Kidney (tissue), 14 donors: ENCODE data around the gene RAPGEF1. TPM values are rescaled to one million over a fixed set of nuclear protein-coding genes. Genes with fewer than 3 reads are reported as not detected.
A peak's percentile ranks its signal among the peaks of the same experiment; 100 is the strongest.

Experiments used
- DNase-seq, 5 donors: peaks; one replicate each; pipeline ENCODE4 v3.0.0-alpha.2; 2013 to 2020
- FAIRE-seq: peaks from 2 replicates; lab custom pipeline; 2012; peaks lifted over from hg19 to GRCh38; lab: Jason Lieb, UNC
- H3K27ac ChIP-seq, 2 donors: one replicate each; pipeline ENCODE4 v1.7.0; 2013; ENCODE audit warnings: low read depth in 2 of 2, low read length in 2 of 2, inconsistent platforms in 1 of 2
- H3K27me3 ChIP-seq: one replicate; pipeline ENCODE4 v1.7.1; 2013; ENCODE audit warnings: low read length, inconsistent platforms; ENCODE audit not compliant: control insufficient read depth, insufficient read depth
- H3K36me3 ChIP-seq, 3 donors: one replicate each; pipeline versions ENCODE4 v1.7.0 to v1.7.1; 2013; ENCODE audit warnings: low read length in 3 of 3, control low read depth in 1 of 3, inconsistent platforms in 1 of 3; ENCODE audit not compliant: insufficient read depth in 3 of 3, control insufficient read depth in 2 of 3
- H3K4me1 ChIP-seq, 3 donors: one replicate each; pipeline versions ENCODE4 v1.7.0 to v1.7.1; 2013; ENCODE audit warnings: low read length in 3 of 3, inconsistent platforms in 1 of 3, low read depth in 1 of 3; ENCODE audit not compliant: control insufficient read depth in 2 of 3, insufficient read depth in 2 of 3
- H3K4me3 ChIP-seq, 3 donors: one replicate each; pipeline versions ENCODE4 v1.7.0 to v1.8.1; 2013; ENCODE audit warnings: low read length in 3 of 3, control low read depth in 1 of 3, inconsistent platforms in 1 of 3
- H3K9ac ChIP-seq, 3 donors: one replicate each; pipeline versions ENCODE4 v1.7.0 to v1.7.1; 2013; ENCODE audit warnings: low read length in 3 of 3, control low read depth in 1 of 3, inconsistent platforms in 1 of 3
- H3K9me3 ChIP-seq, 3 donors: one replicate each; pipeline versions ENCODE4 v1.7.0 to v1.7.1; 2013; ENCODE audit warnings: low read length in 3 of 3, control low read depth in 1 of 3, inconsistent platforms in 1 of 3; ENCODE audit not compliant: control insufficient read depth in 2 of 3, insufficient read depth in 1 of 3
- intact Hi-C: fragments of 100-400 bp; cut with DNase I; formaldehyde crosslinking; loops from one replicate; pipeline ENCODE4 v1.11.1; 2022
- polyA plus RNA-seq: library from polyadenylated mRNA; stranded (reverse); fragments of 350-450 nt; fragmentation: Illumina TruSeq; extraction: RNeasy Lipid Tissue Mini Kit (QIAGEN cat#74804); gene quantifications from one replicate; pipeline ENCODE4 v1.2.3, GENCODE V29; 2014; ENCODE audit warnings: low read depth, low replicate concordance; ENCODE audit not compliant: insufficient read depth
- total RNA-seq: library from RNA; stranded (reverse); fragmentation: NEBNext Ultra II Directional; extraction: Animal tissue kit (Norgen Biotek cat#: 25700); gene quantifications from one replicate; pipeline ENCODE4 v1.2.1, GENCODE V29; 2021
- TF ChIP-seq, protein P1 (sequence below): IDR thresholded peaks from 3 replicates; pipeline ENCODE4 v1.5.1; 2012; ENCODE audit warnings: mild to moderate bottlenecking, moderate library complexity, borderline replicate concordance; ENCODE audit not compliant: insufficient read depth; ENCODE audit errors: extremely low read depth
- donor health status: control.
- donor health status: control.
- donor health status: control.
- donor health status: control.
- donor health status: control.
- donor health status: DM: yes; HTN: yes; CAD: no.
- donor health status: Normal renal cell carcinoma (clear cell type).

Gene RAPGEF1
- total and polyA plus RNA-seq, 2 donors from 2014 or later: 15.5 to 79.7 TPM

DNA sequence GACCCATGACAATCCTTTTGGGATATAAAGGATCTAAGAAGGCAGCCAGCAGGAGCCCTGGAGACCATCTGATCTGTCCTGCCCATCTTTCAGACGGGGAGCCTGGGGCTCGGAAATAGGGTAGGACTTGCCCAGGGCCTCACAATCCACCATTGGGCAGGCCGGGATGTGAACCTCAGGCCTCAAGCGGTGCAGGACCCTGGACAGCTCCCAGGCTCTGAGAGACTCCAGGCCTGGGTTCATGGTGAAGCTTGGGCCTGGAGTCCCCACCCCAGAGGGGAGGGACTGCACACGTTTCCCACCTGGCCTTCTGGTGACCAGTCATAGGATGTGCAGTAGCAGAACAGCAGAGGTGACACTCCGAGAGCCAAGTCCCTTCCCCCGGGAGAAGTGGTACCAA lies 36.6 kb upstream of the RAPGEF1 start:
- FAIRE-seq (no peak), DNase-seq (peak; percentile 65 to 85 (median 75))

DNA sequence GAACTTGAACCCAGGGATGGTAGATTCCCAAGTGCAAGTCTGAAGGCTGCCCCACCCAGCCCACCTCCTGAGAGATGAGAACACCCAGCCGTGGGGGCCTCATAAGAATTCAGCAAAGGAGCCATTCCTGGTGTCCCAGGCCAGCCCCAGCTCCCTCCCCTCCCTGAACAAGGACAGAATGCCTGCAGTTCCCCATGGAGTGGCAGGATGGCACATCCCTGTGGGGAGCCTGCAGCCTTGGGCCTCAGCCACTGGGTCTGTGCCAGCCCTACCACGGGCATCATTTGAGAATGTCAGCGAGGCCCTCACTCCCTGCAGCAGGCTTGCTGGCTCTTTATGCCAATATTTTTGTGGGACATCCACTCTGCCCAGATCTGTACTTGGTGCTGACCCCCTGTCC lies 36.2 kb upstream of the RAPGEF1 start:
- H3K27me3 ChIP-seq: no peaks in the 10 kb centered on the region
- no peak for FAIRE-seq
- H3K36me3 ChIP-seq: no peaks in the 10 kb centered on the region
- DNase-seq: peak in 1 of 5 donors; percentile 35
- no peak overlapping the region for H3K27ac ChIP-seq
- no peak overlapping the region for H3K4me3 ChIP-seq
- intact Hi-C loops: no loop called here
- H3K9ac ChIP-seq: no peak overlapping the region
- no peaks in the 10 kb centered on the region for H3K4me1 ChIP-seq
- no peaks in the 10 kb centered on the region for H3K9me3 ChIP-seq
- TF ChIP-seq, protein P1, sequence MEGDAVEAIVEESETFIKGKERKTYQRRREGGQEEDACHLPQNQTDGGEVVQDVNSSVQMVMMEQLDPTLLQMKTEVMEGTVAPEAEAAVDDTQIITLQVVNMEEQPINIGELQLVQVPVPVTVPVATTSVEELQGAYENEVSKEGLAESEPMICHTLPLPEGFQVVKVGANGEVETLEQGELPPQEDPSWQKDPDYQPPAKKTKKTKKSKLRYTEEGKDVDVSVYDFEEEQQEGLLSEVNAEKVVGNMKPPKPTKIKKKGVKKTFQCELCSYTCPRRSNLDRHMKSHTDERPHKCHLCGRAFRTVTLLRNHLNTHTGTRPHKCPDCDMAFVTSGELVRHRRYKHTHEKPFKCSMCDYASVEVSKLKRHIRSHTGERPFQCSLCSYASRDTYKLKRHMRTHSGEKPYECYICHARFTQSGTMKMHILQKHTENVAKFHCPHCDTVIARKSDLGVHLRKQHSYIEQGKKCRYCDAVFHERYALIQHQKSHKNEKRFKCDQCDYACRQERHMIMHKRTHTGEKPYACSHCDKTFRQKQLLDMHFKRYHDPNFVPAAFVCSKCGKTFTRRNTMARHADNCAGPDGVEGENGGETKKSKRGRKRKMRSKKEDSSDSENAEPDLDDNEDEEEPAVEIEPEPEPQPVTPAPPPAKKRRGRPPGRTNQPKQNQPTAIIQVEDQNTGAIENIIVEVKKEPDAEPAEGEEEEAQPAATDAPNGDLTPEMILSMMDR: no peak

More for the DNA sequence above, 36.6 kb upstream of the RAPGEF1 start:
- Histone ChIP-seq H3K4me1 (no peaks in the 10 kb centered on the region), H3K36me3 (no peaks in the 10 kb centered on the region), H3K27me3 (no peaks in the 10 kb centered on the region), H3K9me3 (no peaks in the 10 kb centered on the region), H3K9ac (no peak overlapping the region), H3K4me3 (no peak overlapping the region), H3K27ac (no peak overlapping the region)
- TF ChIP-seq, protein P1: no peak
- intact Hi-C loops: no loop called here

DNA sequence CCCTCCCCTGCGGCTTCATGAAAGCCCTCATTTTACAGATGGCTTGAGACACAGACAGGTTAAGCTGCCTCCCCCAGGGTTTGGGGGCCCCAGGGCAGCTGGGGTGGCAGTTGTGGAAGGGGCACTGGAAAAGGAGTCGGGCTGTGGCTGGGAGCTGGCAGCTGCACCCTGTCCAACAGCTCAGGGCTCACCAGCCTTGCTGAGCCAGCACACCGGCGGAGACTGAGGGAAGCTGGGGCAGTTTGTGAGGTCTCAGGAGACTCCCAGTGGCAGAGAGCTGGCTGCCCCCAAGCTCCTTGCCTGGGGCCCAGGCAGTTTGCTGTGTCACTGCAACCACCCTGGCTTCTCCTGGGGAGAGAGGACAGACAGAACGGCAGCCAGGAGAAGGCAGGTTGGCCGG lies 34.8 kb upstream of the RAPGEF1 start:
- H3K36me3 ChIP-seq: no peaks in the 10 kb centered on the region
- H3K4me3 ChIP-seq: no peak overlapping the region
- H3K9ac ChIP-seq: no peak overlapping the region
- DNase-seq (peak in 1 of 5 donors; percentile 42), FAIRE-seq (no peak)
- no peaks in the 10 kb centered on the region for H3K4me1 ChIP-seq
- intact Hi-C loops: no loop called here
- no peaks in the 10 kb centered on the region for H3K27me3 ChIP-seq
- no peak overlapping the region for H3K27ac ChIP-seq
- H3K9me3 ChIP-seq: no peaks in the 10 kb centered on the region
- TF ChIP-seq, protein P1: no peak

DNA sequence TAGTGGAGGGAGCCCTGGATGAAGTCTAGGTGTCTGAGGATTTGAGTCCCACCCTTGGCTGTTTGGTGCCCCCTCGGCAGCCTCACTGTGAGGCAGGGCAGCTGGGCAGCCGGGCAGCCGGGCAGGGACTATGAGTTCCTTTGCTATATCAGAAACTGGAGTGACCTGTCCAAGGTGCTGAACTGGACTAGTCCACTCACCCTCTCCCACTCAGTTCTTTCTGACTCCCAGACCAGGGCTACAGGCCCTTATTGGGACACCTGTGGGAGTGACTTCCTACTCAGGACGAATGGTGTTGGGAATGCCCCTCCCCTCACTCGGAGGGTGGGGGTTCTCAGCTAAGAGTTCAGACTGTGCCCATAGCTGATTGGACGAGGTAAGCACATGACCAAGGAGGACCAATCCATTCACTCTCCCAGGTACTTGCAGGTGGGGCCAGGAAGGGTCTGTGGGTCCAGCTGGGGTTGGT lies 34.1 kb upstream of the RAPGEF1 start:
- Histone ChIP-seq H3K9ac (no peak overlapping the region), H3K27me3 (no peaks in the 10 kb centered on the region), H3K4me1 (no peaks in the 10 kb centered on the region), H3K36me3 (no peaks in the 10 kb centered on the region), H3K4me3 (no peak overlapping the region), H3K27ac (no peak overlapping the region), H3K9me3 (no peaks in the 10 kb centered on the region)
- intact Hi-C loops: no loop called here
- FAIRE-seq (no peak), DNase-seq (peak; percentile 58 to 93 (median 80))
- TF ChIP-seq, protein P1: no peak
